Gastrocnemius medialis (tissue), 4 donors: ENCODE results near the gene HIP1R. TPM values are rescaled to one million over a fixed set of nuclear protein-coding genes. Genes with fewer than 3 reads are reported as not detected.
A peak's percentile ranks its signal among the peaks of the same experiment; 100 is the strongest.

Source experiments
- ATAC-seq, 2 donors: fragments of 150-250 bp; one replicate each; pipeline ENCODE4 v1.9.1; 2016
- DNase-seq, 2 donors: peaks; one replicate each; pipeline ENCODE4 v3.0.0-alpha.2; 2019
- H3K27ac ChIP-seq, 4 donors: fragments of 200-600 bp; sonication (generic); 1 replicate in 1 of 4; 2 replicates in 3 of 4; pipeline ENCODE4 v1.5.1; 2016 to 2018; ENCODE audit warnings: mild to moderate bottlenecking in 2 of 4, moderate library complexity in 1 of 4
- H3K27me3 ChIP-seq, 3 donors: fragments of 200-600 bp; sonication (generic) in 2 of 3; 1 replicate in 1 of 3; 2 replicates in 2 of 3; pipeline versions ENCODE4 v1.5.1 to v1.6.0; 2016 to 2019; ENCODE audit warnings: mild to moderate bottlenecking in 1 of 3, moderate library complexity in 1 of 3
- H3K36me3 ChIP-seq, 2 donors: fragments of 200-600 bp; sonication (generic) in 1 of 2; one replicate each; pipeline ENCODE4 v1.5.1; 2017 to 2018
- H3K4me1 ChIP-seq, 2 donors: fragments of 200-600 bp; sonication (generic) in 1 of 2; one replicate each; pipeline ENCODE4 v1.5.1; 2016 to 2017; ENCODE audit warnings: mild to moderate bottlenecking in 2 of 2
- H3K4me3 ChIP-seq, 4 donors: fragments of 200-600 bp; sonication (generic) in 3 of 4; 1 replicate in 1 of 4; 2 replicates in 3 of 4; pipeline ENCODE4 v1.5.1; 2016 to 2019; ENCODE audit warnings: mild to moderate bottlenecking in 2 of 4
- H3K9me3 ChIP-seq, 3 donors: fragments of 200-600 bp; sonication (generic) in 2 of 3; 1 replicate in 1 of 3; 2 replicates in 2 of 3; pipeline ENCODE4 v1.5.1; 2016 to 2019
- CTCF ChIP-seq, 5 experiments: fragments of 450-650 bp in 3 of 5; fragments of 200-600 bp in 2 of 5; sonication (generic) in 2 of 5; IDR thresholded peaks in 4 of 5; conservative IDR thresholded peaks in 1 of 5; 1 replicate in 4 of 5; 2 replicates in 1 of 5; pipeline ENCODE4 v1.5.1; 2016 to 2019; ENCODE audit warnings: antibody characterized with exemption in 5 of 5, mild to moderate bottlenecking in 3 of 5, moderate library complexity in 3 of 5
- POLR2A ChIP-seq, 2 donors: fragments of 450-650 bp; IDR thresholded peaks; one replicate each; pipeline ENCODE4 v1.6.1; 2017; ENCODE audit warnings: antibody characterized with exemption in 2 of 2, mild to moderate bottlenecking in 2 of 2, moderate library complexity in 2 of 2
- in situ Hi-C, 4 donors: fragments of 200-750 bp; cut with MboI; loops; one replicate each; pipeline versions ENCODE4 v1.15.0 to v1.8.0; 2017; ENCODE audit warnings: low sequenced_read_pairs in 4 of 4
- intact Hi-C: fragments of 100-400 bp; cut with DNase I; formaldehyde crosslinking; loops from one replicate; pipeline ENCODE4 v1.15.1; 2023; ENCODE audit warnings: low total_unique reads
- total RNA-seq, 4 donors: library from RNA; depleted of rRNA; stranded (reverse); fragments of >200 nt; gene quantifications; one replicate each; pipeline versions ENCODE4 v1.1.0 to v1.2.3, GENCODE V29; 2016

The HIP1R gene
- total RNA-seq, 4 donors from 2014 or later, result 9.3 to 14.8 (median 14.5) TPM

- in situ Hi-C loops, result no loop called here
- Histone ChIP-seq H3K4me1 (peaks cover 29 to 52% of the 10 kb centered on the region in 2 donors), H3K36me3 (peaks cover 0 to 4% of the 10 kb centered on the region in 2 donors), H3K27me3 (no peaks in the 10 kb centered on the region), H3K27ac (peak overlapping the region in 2 of 4 donors; percentile 22 to 71), H3K4me3 (no peak overlapping the region), H3K9me3 (no peaks in the 10 kb centered on the region)
- ATAC-seq (no peak), DNase-seq (no peak)
- intact Hi-C loops, result no loop called here
- TF ChIP-seq CTCF (IDR thresholded peaks at IDR 0.05 in 4 of 5, conservative IDR thresholded peaks at IDR 0.05 in 1 of 5) (no peak), POLR2A (IDR thresholded peaks at IDR 0.05) (no peak)
Observed at GRCh38 chr12:122866379-122866778, 31.1 kb downstream of the HIP1R start.

- in situ Hi-C loops (no loop called here), intact Hi-C loops (no loop called here)
- Histone ChIP-seq H3K27me3 (no peaks in the 10 kb centered on the region), H3K36me3 (peaks cover 0 to 4% of the 10 kb centered on the region in 2 donors), H3K27ac (peak overlapping the region; percentile 53 to 71 (median 61)), H3K4me1 (peaks cover 34 to 59% of the 10 kb centered on the region in 2 donors), H3K9me3 (no peaks in the 10 kb centered on the region), H3K4me3 (no peak overlapping the region)
- DNase-seq (no peak), ATAC-seq (peak; percentile 42 to 43)
- TF ChIP-seq CTCF (IDR thresholded peaks at IDR 0.05 in 4 of 5, conservative IDR thresholded peaks at IDR 0.05 in 1 of 5), result no peak
- no peak for TF ChIP-seq POLR2A (IDR thresholded peaks at IDR 0.05)
Observed at GRCh38 chr12:122866950-122867607, 31.8 kb downstream of the HIP1R start.

- peak; percentile 24 to 25 for ATAC-seq
- no peak for DNase-seq
- in situ Hi-C loops (no loop called here), intact Hi-C loops (no loop called here)
- peaks cover 0 to 4% of the 10 kb centered on the region in 2 donors for H3K36me3 ChIP-seq
- peaks cover 42 to 67% of the 10 kb centered on the region in 2 donors for H3K4me1 ChIP-seq
- peak overlapping the region; percentile 53 to 71 (median 61) for H3K27ac ChIP-seq
- H3K4me3 ChIP-seq, result no peak overlapping the region
- H3K9me3 ChIP-seq, result no peaks in the 10 kb centered on the region
- H3K27me3 ChIP-seq, result no peaks in the 10 kb centered on the region
- TF ChIP-seq CTCF (IDR thresholded peaks at IDR 0.05 in 4 of 5, conservative IDR thresholded peaks at IDR 0.05 in 1 of 5), result peak; percentile 20 to 52 (median 27)
- TF ChIP-seq POLR2A (IDR thresholded peaks at IDR 0.05), result no peak
Observed at GRCh38 chr12:122867691-122868461, 32.6 kb downstream of the HIP1R start.

GRCh38 chr12:122868471-122869177, 33.4 kb downstream of the HIP1R start:
- no peak for DNase-seq
- no peaks in the 10 kb centered on the region for H3K27me3 ChIP-seq
- peaks cover 0 to 4% of the 10 kb centered on the region in 2 donors for H3K36me3 ChIP-seq
- no peak overlapping the region for H3K4me3 ChIP-seq
- H3K27ac ChIP-seq, result peak overlapping the region; percentile 53 to 71 (median 61)
- peaks cover 47 to 73% of the 10 kb centered on the region in 2 donors for H3K4me1 ChIP-seq
- intact Hi-C loops, result no loop called here
- no peak for TF ChIP-seq CTCF (IDR thresholded peaks at IDR 0.05 in 4 of 5, conservative IDR thresholded peaks at IDR 0.05 in 1 of 5)
- no peak for TF ChIP-seq POLR2A (IDR thresholded peaks at IDR 0.05)
- in situ Hi-C loops, result no loop called here
- no peak for ATAC-seq
- H3K9me3 ChIP-seq, result no peaks in the 10 kb centered on the region
